ENCODE measurements around the gene CLCA2.

GRCh38 chr1:86387916-86388627 lies 35.9 kb upstream of the CLCA2 start:
- TF ChIP-seq MAX (IDR thresholded peaks at IDR 0.05; ENCODE audit: low read depth, low read length): no peak
- TF ChIP-seq, protein P1, sequence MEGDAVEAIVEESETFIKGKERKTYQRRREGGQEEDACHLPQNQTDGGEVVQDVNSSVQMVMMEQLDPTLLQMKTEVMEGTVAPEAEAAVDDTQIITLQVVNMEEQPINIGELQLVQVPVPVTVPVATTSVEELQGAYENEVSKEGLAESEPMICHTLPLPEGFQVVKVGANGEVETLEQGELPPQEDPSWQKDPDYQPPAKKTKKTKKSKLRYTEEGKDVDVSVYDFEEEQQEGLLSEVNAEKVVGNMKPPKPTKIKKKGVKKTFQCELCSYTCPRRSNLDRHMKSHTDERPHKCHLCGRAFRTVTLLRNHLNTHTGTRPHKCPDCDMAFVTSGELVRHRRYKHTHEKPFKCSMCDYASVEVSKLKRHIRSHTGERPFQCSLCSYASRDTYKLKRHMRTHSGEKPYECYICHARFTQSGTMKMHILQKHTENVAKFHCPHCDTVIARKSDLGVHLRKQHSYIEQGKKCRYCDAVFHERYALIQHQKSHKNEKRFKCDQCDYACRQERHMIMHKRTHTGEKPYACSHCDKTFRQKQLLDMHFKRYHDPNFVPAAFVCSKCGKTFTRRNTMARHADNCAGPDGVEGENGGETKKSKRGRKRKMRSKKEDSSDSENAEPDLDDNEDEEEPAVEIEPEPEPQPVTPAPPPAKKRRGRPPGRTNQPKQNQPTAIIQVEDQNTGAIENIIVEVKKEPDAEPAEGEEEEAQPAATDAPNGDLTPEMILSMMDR (IDR thresholded peaks at IDR 0.05; ENCODE audit: low read depth, low read length): no peak
- TF ChIP-seq POLR2A (IDR thresholded peaks at IDR 0.05; ENCODE audit: extremely low read depth, insufficient read length): no peak
- no peak for TF ChIP-seq MYC (IDR thresholded peaks at IDR 0.05; ENCODE audit: low read depth, low read length)

Measured in NB4 (cell line).